SK-N-MC (cell line): ENCODE measurements around the gene CTBP2.

Source experiments
- EZH2 ChIP-seq: fragments of 200-600 bp; sonication (generic); IDR thresholded peaks from one replicate; pipeline ENCODE4 v1.6.1; 2017; ENCODE audit warnings: antibody characterized with exemption
- POLR2AphosphoS5 ChIP-seq: IDR thresholded peaks from 2 replicates; pipeline ENCODE4 v1.6.1; 2012; ENCODE audit warnings: mild to moderate bottlenecking, low read depth, low read length, borderline replicate concordance

GRCh38 chr10:125033146-125033924, 127.0 kb downstream of the CTBP2 start:
- no peak for TF ChIP-seq EZH2
- TF ChIP-seq POLR2AphosphoS5, result no peak
